HCEC 1CT (cell line): ENCODE results near the gene ARPP19.
A peak's percentile ranks its signal among the peaks of the same experiment; 100 is the strongest.
"Not testable (repeated sequence)": the region's sequence is repeated elsewhere in the genome, so short reads cannot be mapped to it uniquely, and the experiment has no call there.

Experiments
- DNase-seq: peaks from one replicate; pipeline ENCODE4 v3.0.0-alpha.2; 2017

The ARPP19 gene

GRCh38 chr15:52568601-52569585 is at the start of gene ARPP19:
ARPP19 (minus strand) TSS chr15:52569030; CDS start chr15:52568892, 138 bp downstream.
- peak; percentile 91 for DNase-seq

DNA sequence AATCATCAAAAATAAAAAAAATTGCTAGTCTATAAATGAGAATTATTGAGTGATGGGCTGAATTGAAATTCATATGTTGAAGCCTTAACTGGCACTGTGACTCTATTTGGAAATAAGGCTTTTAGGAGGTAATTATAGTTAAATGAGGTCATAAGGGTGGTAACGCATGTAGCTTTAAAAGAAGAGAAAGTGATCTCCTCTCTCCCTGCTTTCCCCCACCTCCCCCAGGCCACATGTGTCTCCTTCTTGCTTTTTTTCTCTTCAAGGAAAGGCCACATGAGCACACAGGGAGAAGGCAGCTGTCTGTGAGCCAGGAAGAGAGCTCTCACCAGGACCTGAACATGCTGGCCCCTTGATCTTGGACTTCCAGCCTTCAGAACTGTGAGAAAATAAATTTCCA is 48.2 kb upstream of the ARPP19 start:
- DNase-seq = no peak

- no peak for DNase-seq
Observed at GRCh38 chr15:52615302-52615701, 46.5 kb upstream of the ARPP19 start.

GRCh38 chr15:52609593-52609992 is 40.8 kb upstream of the ARPP19 start:
- DNase-seq = no peak

DNA sequence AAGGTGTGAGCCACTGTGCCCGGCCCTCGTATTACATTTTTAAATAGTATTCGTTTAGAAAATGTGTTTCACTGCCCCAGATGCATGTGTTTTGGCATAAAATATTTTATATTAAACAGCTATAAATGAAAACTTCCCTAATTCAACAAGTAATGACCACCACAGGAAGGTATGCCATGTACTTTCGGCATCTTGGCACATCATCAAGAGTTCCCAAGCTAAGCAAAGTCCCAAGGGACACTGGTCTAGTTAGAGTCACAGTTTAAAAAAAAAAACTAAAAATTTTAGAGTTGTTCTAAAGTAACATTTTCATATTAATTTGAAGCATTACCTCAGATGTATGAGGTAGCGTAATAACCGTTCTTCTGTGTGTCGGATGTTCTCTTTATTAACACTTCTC is 15.6 kb upstream of the ARPP19 start:
- DNase-seq = no peak

DNA sequence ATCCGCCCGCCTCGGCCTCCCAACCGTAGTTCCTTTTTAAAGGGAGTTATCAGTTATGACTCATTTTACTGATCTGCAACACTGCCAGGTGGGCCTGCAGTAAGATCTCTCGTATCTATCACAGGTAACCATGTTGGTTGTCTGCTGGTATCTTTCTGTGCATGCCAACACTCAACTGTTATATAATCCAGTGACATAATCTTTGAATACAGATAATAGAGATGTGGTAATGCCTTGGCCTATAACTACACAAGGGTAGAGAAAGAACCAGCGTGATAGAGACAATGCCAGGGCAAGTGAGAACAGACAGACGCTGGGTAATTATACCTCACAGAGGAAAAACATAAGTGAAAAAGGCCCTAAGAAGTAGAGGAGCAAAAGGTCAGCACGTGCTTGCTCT is 11.0 kb upstream of the ARPP19 start:
- no peak for DNase-seq

DNA sequence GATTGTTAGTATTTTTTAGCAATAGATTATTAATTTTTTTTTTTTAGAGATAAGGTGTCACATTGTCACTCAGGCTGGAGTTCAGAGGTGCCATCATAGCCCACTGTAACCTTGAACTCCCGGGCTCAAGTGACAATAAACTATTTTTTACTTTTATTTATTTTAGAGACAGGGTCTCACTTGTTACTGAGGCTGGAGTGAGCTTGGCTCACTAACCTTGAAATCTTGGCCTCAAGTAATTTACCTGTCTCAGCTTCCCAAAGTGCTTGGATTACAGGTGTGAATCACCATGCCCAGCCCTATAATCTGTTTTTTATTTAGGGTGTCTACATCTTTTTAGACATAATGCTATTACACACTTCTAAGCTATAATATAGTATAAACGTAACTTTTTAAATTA is 7.9 kb upstream of the ARPP19 start:
- no peak for DNase-seq

GRCh38 chr15:52575573-52575972 is 6.7 kb upstream of the ARPP19 start:
- not testable (repeated sequence) for DNase-seq

DNA sequence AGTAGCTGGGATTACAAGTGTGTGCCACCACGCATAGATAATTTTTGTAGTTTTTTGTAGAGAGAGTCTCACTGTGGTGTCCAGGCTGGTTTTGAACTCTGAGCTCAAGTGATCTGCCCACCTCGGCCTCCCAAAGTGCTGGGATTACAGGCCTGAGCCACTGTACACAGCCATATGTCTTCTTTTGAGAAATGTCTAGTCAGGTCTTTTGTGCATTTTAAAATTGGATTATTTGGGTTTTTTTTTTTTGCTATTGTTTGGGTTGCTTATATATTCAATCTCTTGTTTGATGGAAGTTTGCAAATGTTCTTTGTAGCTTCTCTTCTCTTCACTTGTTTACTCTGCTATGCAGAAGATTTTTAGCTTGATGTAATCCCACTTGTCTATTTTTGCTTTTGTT is 6.2 kb upstream of the ARPP19 start:
- DNase-seq = no peak

GRCh38 chr15:52574623-52575022 is 5.8 kb upstream of the ARPP19 start:
- not testable (repeated sequence) for DNase-seq

GRCh38 chr15:52567871-52568600 is 794 bp downstream of the ARPP19 start:
- DNase-seq = peak; percentile 19

DNA sequence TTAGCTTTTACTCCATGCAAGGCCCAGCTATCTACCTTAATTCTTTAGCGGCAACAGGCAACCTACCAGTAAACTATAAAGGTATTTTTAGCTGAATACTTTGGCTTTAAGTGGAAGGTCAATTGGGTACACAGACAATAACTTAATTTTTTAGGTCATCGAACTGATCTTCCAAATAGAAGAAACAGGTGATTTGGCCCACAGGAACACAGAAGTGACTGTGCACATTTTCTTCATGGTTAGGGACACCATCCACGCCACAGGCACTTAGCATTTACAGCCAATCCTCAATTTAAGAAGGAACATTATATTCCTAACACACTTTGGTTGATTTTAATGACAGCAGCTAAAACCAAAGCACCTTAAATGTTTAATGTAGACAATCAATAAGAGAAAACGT is 1.9 kb downstream of the ARPP19 start:
- DNase-seq = no peak

DNA sequence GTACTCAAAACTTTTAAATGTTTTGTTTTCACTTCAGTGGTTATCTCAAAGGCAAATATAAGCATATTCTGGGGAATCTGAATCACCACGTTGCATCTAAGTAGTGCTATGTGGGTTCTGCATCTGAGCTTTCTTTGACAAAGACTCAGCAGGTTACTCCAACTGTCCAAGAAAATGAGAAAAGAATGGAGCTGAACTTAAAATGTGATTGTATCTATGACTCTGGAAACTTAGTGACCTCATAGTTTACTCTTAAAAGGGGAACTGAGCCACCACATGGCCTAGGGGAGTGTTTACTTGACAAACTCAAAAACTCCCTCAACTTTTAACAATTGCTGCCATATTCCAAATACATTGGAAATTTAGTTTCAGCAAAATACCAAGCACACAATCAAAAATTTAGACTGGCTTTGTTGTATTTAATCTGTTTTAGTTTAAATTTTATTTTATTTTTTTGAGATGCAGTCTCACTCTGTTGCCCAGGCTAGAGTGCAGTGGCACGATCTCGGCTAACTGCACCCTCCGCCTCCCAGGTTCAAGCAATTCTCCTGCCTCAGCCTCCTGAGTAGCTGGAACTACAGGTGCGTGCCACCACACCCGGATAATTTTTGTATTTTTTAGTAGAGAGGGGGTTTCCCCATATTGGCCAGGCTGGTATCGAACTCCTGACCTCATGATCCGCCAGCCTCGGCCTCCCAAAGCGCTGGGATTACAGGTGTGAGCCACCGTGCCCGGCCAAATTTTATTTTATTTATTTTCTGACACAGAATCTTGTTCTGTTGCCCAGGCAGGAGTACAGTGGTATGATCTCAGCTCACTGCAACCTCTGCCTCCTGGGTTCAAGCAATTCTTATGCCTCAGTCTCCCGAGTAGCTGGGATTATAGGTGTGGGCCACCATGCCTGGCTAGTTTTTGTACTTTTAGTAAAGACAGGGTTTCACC is 3.1 kb downstream of the ARPP19 start:
- not testable (repeated sequence) for DNase-seq

- no peak for DNase-seq
Observed at GRCh38 chr15:52563501-52564060, 5.2 kb downstream of the ARPP19 start.

GRCh38 chr15:52559575-52559974 is 9.3 kb downstream of the ARPP19 start:
- peak; percentile 76 for DNase-seq

DNA sequence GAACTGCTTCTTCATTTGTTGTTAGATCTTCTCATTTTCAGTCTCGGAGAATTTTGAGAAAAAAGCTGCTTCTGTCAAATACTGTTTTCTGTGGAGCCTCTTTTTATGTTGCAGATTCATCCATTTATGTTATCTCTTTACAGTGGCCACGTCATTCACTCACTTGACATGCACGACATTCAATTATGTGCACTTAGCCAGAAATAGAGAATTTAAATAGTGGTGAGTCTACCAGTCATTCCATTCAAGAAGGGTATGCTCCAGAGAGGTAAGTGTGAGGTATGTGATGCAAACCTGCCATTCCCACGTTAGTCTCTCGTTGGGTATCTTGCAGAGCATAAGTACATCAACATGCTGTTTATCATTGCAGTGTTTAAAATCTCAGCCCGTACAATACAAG is 9.8 kb downstream of the ARPP19 start:
- DNase-seq = no peak

DNA sequence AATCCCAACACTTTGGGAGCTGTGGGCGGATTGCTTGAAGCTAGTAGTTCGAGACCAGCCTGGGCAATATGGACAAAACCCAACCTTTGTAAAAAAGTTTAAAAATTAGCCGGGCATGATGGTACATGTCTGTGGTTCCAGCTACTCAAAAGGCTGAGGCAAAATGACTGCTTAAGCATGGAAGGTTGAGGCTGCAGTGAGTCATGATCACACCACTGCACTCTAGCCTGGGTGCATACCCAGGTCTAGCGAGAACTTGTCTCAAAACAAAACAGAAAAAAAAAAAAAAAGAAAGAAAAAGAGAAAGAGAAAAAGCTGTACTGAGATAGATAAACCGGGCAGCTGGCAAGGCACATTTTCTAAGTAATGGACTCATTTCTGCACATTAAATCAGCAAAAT is 10.6 kb downstream of the ARPP19 start:
- peak; percentile 77 for DNase-seq

- no peak for DNase-seq
Observed at GRCh38 chr15:52557274-52557641, 11.6 kb downstream of the ARPP19 start.

GRCh38 chr15:52556524-52557273 is 12.1 kb downstream of the ARPP19 start:
- DNase-seq = no peak

GRCh38 chr15:52552303-52552702 is 16.5 kb downstream of the ARPP19 start:
- no peak for DNase-seq

DNA sequence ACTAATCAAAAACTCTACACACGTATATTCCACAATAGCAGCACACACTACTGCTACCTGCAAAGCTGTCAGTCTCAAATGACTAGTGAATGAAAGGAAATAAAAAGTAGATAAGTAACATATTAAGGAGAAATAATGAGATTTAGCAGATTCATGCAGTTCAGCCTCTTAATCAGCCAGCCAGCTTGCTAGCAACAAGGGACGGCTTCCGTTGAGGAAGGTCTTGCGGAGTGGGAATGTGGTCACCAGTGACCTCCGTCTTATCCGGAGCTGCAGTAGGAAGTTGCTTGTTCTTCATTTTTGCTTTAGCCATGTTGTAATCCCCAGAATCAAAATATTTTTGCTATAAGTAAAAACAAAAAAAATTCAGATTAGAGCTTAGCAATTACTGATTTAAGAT is 17.1 kb downstream of the ARPP19 start:
- DNase-seq = no peak

DNA sequence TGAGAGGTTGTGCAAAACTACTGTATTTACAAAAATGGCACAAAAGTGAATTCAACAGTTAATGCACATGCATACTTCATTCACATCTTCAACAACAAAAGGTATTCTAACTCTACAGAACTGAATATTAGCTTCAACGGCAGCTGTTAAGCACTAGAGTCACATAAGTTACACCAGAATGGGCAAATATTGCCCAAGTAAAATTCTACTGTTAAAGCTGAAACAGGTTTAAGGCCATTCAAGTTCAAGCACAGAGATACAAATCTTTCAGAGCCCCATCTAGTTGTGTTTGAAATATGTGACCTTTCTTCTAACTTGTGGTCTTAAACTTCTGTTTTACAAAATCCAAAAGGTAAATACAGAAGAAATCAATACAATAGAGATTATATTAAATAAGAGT is 17.6 kb downstream of the ARPP19 start:
- not testable (repeated sequence) for DNase-seq
